Naive thymus-derived CD4-positive, alpha-beta T cell (primary cell): Measurements from ENCODE around the gene LGALS8. TPM values are rescaled to one million over a fixed set of nuclear protein-coding genes. Genes with fewer than 3 reads are reported as not detected.
A peak's percentile ranks its signal among the peaks of the same experiment; 100 is the strongest.

Experiments used
- ATAC-seq: fragments of 150-1000 bp; cut with Tn5 transposase; 2 replicates; pipeline ENCODE4 v1.10.0; 2021; ENCODE audit warnings: mild to moderate bottlenecking, moderate library complexity
- CTCF ChIA-PET: fragments of 350-600 bp; sonication (Branson Sonifier 250); formaldehyde crosslinking; loops from one replicate; lab custom pipeline; 2021; ENCODE audit warnings: antibody characterized with exemption; lab: Charles Lee
- POLR2A ChIA-PET: fragments of 350-600 bp; sonication (Branson Sonifier 250); formaldehyde crosslinking; loops from one replicate; lab custom pipeline; 2021; ENCODE audit warnings: antibody characterized with exemption, inconsistent platforms; lab: Charles Lee
- DNase-seq, 9 donors: peaks; one replicate each; pipeline versions ENCODE4 v3.0.0 to v3.0.0-alpha.2; 2020 to 2022; ENCODE audit warnings: mixed read lengths in 1 of 9
- H3K27ac ChIP-seq: one replicate; pipeline ENCODE4 v1.7.0; 2013; ENCODE audit warnings: mild to moderate bottlenecking, low read depth, low read length, moderate library complexity
- H3K27me3 ChIP-seq, 2 donors: one replicate each; pipeline ENCODE4 v1.7.0; 2013; ENCODE audit warnings: low read length in 2 of 2, mild to moderate bottlenecking in 2 of 2, moderate library complexity in 2 of 2; ENCODE audit not compliant: control insufficient read depth in 2 of 2, insufficient read depth in 2 of 2
- H3K36me3 ChIP-seq, 3 experiments: 1 replicate in 2 of 3; 2 replicates in 1 of 3; pipeline ENCODE4 v1.7.0; 2013; ENCODE audit warnings: low read length in 3 of 3, mild to moderate bottlenecking in 3 of 3, moderate library complexity in 1 of 3; ENCODE audit not compliant: insufficient read depth in 3 of 3, control insufficient read depth in 2 of 3
- H3K4me1 ChIP-seq, 2 donors: one replicate each; pipeline ENCODE4 v1.7.0; 2013; ENCODE audit warnings: low read length in 2 of 2, mild to moderate bottlenecking in 2 of 2, moderate library complexity in 1 of 2; ENCODE audit not compliant: control insufficient read depth in 2 of 2, insufficient read depth in 2 of 2
- H3K4me3 ChIP-seq: 2 replicates; pipeline ENCODE4 v1.7.0; 2013; ENCODE audit warnings: mild to moderate bottlenecking, low read length
- H3K9me3 ChIP-seq, 3 experiments: 1 replicate in 2 of 3; 2 replicates in 1 of 3; pipeline ENCODE4 v1.7.0; 2013; ENCODE audit warnings: low read length in 3 of 3; ENCODE audit not compliant: control insufficient read depth in 2 of 3
- H3K27ac Mint-ChIP-seq, 9 donors: one replicate each; pipeline ENCODE4 v1.8.0; 2020 to 2022; ENCODE audit warnings: mixed read lengths in 9 of 9, mild to moderate bottlenecking in 8 of 9, moderate library complexity in 5 of 9, inconsistent platforms in 2 of 9
- H3K27me3 Mint-ChIP-seq, 5 donors: one replicate each; pipeline ENCODE4 v1.8.0; 2021 to 2022; ENCODE audit warnings: mixed read lengths in 5 of 5, mild to moderate bottlenecking in 1 of 5
- H3K36me3 Mint-ChIP-seq, 5 donors: one replicate each; pipeline ENCODE4 v1.8.0; 2020 to 2022; ENCODE audit warnings: mixed read lengths in 5 of 5, mild to moderate bottlenecking in 3 of 5, inconsistent platforms in 1 of 5
- H3K4me1 Mint-ChIP-seq, 7 donors: one replicate each; pipeline ENCODE4 v1.8.0; 2020 to 2022; ENCODE audit warnings: mixed read lengths in 7 of 7, mild to moderate bottlenecking in 3 of 7, inconsistent platforms in 1 of 7
- H3K4me3 Mint-ChIP-seq, 10 donors: one replicate each; pipeline ENCODE4 v1.8.0; 2020 to 2022; ENCODE audit warnings: mild to moderate bottlenecking in 10 of 10, mixed read lengths in 10 of 10, moderate library complexity in 6 of 10, inconsistent platforms in 2 of 10
- H3K9me3 Mint-ChIP-seq, 11 donors: one replicate each; pipeline ENCODE4 v1.8.0; 2020 to 2022; ENCODE audit warnings: mixed read lengths in 11 of 11, mild to moderate bottlenecking in 4 of 11, inconsistent platforms in 1 of 11, moderate library complexity in 1 of 11
- intact Hi-C, 2 donors: fragments of 100-400 bp; cut with micrococcal nuclease; formaldehyde crosslinking; loops; one replicate each; pipeline ENCODE4 v1.15.1; 2023
- polyA plus RNA-seq, 2 donors: library from polyadenylated mRNA; unstranded; fragments of 300-500 nt; fragmentation: Illumina TruSeq; gene quantifications; one replicate each; pipeline ENCODE4 v1.2.3, GENCODE V29; 2021
- total RNA-seq, 6 experiments: library from RNA in 5 of 6; stranded (reverse) in 5 of 6; gene quantifications; 1 replicate in 5 of 6; 2 replicates in 1 of 6; pipeline ENCODE4 v1.2.3 and lab custom pipeline; 2021 to 2026

The LGALS8 gene
- total and polyA plus RNA-seq, 7 experiments from 2014 or later, result 41.3 to 143 (median 125) TPM

GRCh38 chr1:236524895-236525184 is 1.1 kb downstream of the LGALS8 start:
- Mint-ChIP-seq H3K4me1 (peaks cover 11 to 42% (median 36%) of the 10 kb centered on the region in 7 donors), H3K9me3 (peaks cover 0 to 3% (median 0%) of the 10 kb centered on the region in 11 donors), H3K4me3 (peak overlapping the region; percentile 93 to 100 (median 99)), H3K36me3 (peaks cover 5 to 29% (median 18%) of the 10 kb centered on the region in 5 donors), H3K27ac (peak overlapping the region; percentile 97 to 99 (median 98)), H3K27me3 (peaks cover 0 to 3% (median 0%) of the 10 kb centered on the region in 5 donors)
- ChIA-PET POLR2A (interaction anchor here (0.9 to 2.3 kb wide), 4 partner anchors 9 to 247 kb away, joined by 3 to 8 read pairs (median 4); no protein-coding TSS in a partner anchor), CTCF (no interaction called here)
- ATAC-seq, result peak; percentile 3
- Histone ChIP-seq H3K36me3 (peaks cover 0 to 22% (median 5%) of the 10 kb centered on the region in 3 experiments), H3K27ac (peak overlapping the region; percentile 87), H3K9me3 (no peaks in the 10 kb centered on the region), H3K4me1 (peaks cover 4 to 5% of the 10 kb centered on the region in 2 donors), H3K27me3 (no peaks in the 10 kb centered on the region), H3K4me3 (peak overlapping the region; percentile 70)
- intact Hi-C loops, result loop anchor here (1.0 to 5.0 kb wide), 12 partner anchors 9 to 1021 kb away; partner anchors contain the start of genes HEATR1 (in 2 of the 2), MTR (in 2 of the 2), B3GALNT2 (in 1 of the 2) and EDARADD (in 1 of the 2)
- DNase-seq, result no peak

GRCh38 chr1:236526079-236526478 is 2.3 kb downstream of the LGALS8 start:
- CTCF ChIA-PET, result interaction anchor here (0.6 kb wide), 1 partner anchor 55 kb away, joined by 4 read pairs; no protein-coding TSS in a partner anchor
- H3K4me3 ChIP-seq, result no peak overlapping the region

GRCh38 chr1:236530286-236530685 is 6.5 kb downstream of the LGALS8 start:
- Mint-ChIP-seq H3K27ac (peak overlapping the region in 6 of 9 donors; percentile 13 to 81 (median 55)), H3K9me3 (no peaks in the 10 kb centered on the region), H3K27me3 (no peaks in the 10 kb centered on the region), H3K36me3 (peaks cover 5 to 43% (median 28%) of the 10 kb centered on the region in 5 donors), H3K4me3 (peak overlapping the region in 3 of 10 donors; percentile 4 to 50 (median 6)), H3K4me1 (peaks cover 27 to 63% (median 56%) of the 10 kb centered on the region in 7 donors)
- ATAC-seq, result no peak
- POLR2A ChIA-PET, result no interaction called here
- peaks cover 4 to 39% (median 11%) of the 10 kb centered on the region in 3 experiments for H3K36me3 ChIP-seq
- H3K4me3 ChIP-seq, result no peak overlapping the region
- H3K27ac ChIP-seq, result no peak overlapping the region
- intact Hi-C loops, result no loop called here
- H3K9me3 ChIP-seq, result no peaks in the 10 kb centered on the region
- H3K4me1 ChIP-seq, result peaks cover 4 to 7% of the 10 kb centered on the region in 2 donors
- CTCF ChIA-PET, result interaction anchor here (1.0 kb wide), 1 partner anchor 41 kb away, joined by 3 read pairs; no protein-coding TSS in a partner anchor
- no peaks in the 10 kb centered on the region for H3K27me3 ChIP-seq
- DNase-seq, result no peak

More at GRCh38 chr1:236526079-236526478, 2.3 kb downstream of the LGALS8 start:
- no peak for ATAC-seq
- H3K27me3 Mint-ChIP-seq, result no peaks in the 10 kb centered on the region
- Histone ChIP-seq H3K36me3 (peaks cover 0 to 29% (median 5%) of the 10 kb centered on the region in 3 experiments), H3K9me3 (no peaks in the 10 kb centered on the region), H3K4me1 (peaks cover 4 to 5% of the 10 kb centered on the region in 2 donors), H3K27me3 (no peaks in the 10 kb centered on the region), H3K27ac (no peak overlapping the region)
- POLR2A ChIA-PET, result interaction anchor here (0.9 to 2.3 kb wide), 3 partner anchors 10 to 269 kb away, joined by 3 to 8 read pairs (median 4); partner anchors contain the start of gene MTR
- peak overlapping the region in 6 of 10 donors; percentile 1 to 58 (median 24) for H3K4me3 Mint-ChIP-seq
- H3K36me3 Mint-ChIP-seq, result peaks cover 10 to 31% (median 19%) of the 10 kb centered on the region in 5 donors
- H3K4me1 Mint-ChIP-seq, result peaks cover 17 to 54% (median 48%) of the 10 kb centered on the region in 7 donors
- DNase-seq, result no peak
- H3K9me3 Mint-ChIP-seq, result peaks cover 0 to 3% (median 0%) of the 10 kb centered on the region in 11 donors
- intact Hi-C loops, result no loop called here
- H3K27ac Mint-ChIP-seq, result peak overlapping the region in 6 of 9 donors; percentile 24 to 59 (median 34)

- intact Hi-C loops, result no loop called here
- no peaks in the 10 kb centered on the region for H3K9me3 Mint-ChIP-seq
- no peaks in the 10 kb centered on the region for H3K27me3 Mint-ChIP-seq
- H3K27me3 ChIP-seq, result no peaks in the 10 kb centered on the region
- ChIA-PET POLR2A (no interaction called here), CTCF (no interaction called here)
- peaks cover 4 to 42% (median 8%) of the 10 kb centered on the region in 3 experiments for H3K36me3 ChIP-seq
- DNase-seq, result no peak
- no peak overlapping the region for H3K27ac ChIP-seq
- H3K4me3 Mint-ChIP-seq, result no peak overlapping the region
- peaks cover 5 to 45% (median 28%) of the 10 kb centered on the region in 5 donors for H3K36me3 Mint-ChIP-seq
- no peak overlapping the region for H3K4me3 ChIP-seq
- ATAC-seq, result no peak
- H3K4me1 ChIP-seq, result peaks cover 4 to 7% of the 10 kb centered on the region in 2 donors
- H3K9me3 ChIP-seq, result no peaks in the 10 kb centered on the region
- peaks cover 30 to 61% (median 55%) of the 10 kb centered on the region in 7 donors for H3K4me1 Mint-ChIP-seq
- peak overlapping the region in 2 of 9 donors; percentile 36 to 48 for H3K27ac Mint-ChIP-seq
Measured at GRCh38 chr1:236530959-236531358, 7.2 kb downstream of the LGALS8 start.

GRCh38 chr1:236532850-236533249 is 9.1 kb downstream of the LGALS8 start:
- POLR2A ChIA-PET, result no interaction called here
- Mint-ChIP-seq H3K27me3 (no peaks in the 10 kb centered on the region), H3K4me1 (peaks cover 32 to 53% (median 47%) of the 10 kb centered on the region in 7 donors), H3K27ac (peak overlapping the region in 7 of 9 donors; percentile 3 to 80 (median 66)), H3K9me3 (no peaks in the 10 kb centered on the region), H3K36me3 (peaks cover 5 to 34% (median 18%) of the 10 kb centered on the region in 5 donors), H3K4me3 (peak overlapping the region in 1 of 10 donors; percentile 9)
- CTCF ChIA-PET, result no interaction called here
- intact Hi-C loops, result no loop called here
- H3K36me3 ChIP-seq, result peaks cover 8 to 41% (median 9%) of the 10 kb centered on the region in 3 experiments
- ATAC-seq (no peak), DNase-seq (no peak)
- no peak overlapping the region for H3K27ac ChIP-seq
- H3K27me3 ChIP-seq, result no peaks in the 10 kb centered on the region
- H3K9me3 ChIP-seq, result no peaks in the 10 kb centered on the region
- H3K4me1 ChIP-seq, result peaks cover 4 to 7% of the 10 kb centered on the region in 2 donors
- no peak overlapping the region for H3K4me3 ChIP-seq

GRCh38 chr1:236534151-236534651 is 10.4 kb downstream of the LGALS8 start:
- DNase-seq, result no peak
- Histone ChIP-seq H3K36me3 (peaks cover 14 to 55% (median 15%) of the 10 kb centered on the region in 3 experiments), H3K4me3 (no peak overlapping the region), H3K27ac (no peak overlapping the region), H3K9me3 (no peaks in the 10 kb centered on the region), H3K27me3 (no peaks in the 10 kb centered on the region), H3K4me1 (peaks cover 4 to 7% of the 10 kb centered on the region in 2 donors)
- Mint-ChIP-seq H3K27ac (peak overlapping the region in 7 of 9 donors; percentile 16 to 85 (median 68)), H3K4me1 (peaks cover 26 to 47% (median 45%) of the 10 kb centered on the region in 7 donors), H3K4me3 (peak overlapping the region in 3 of 10 donors; percentile 45 to 50 (median 47)), H3K36me3 (peaks cover 5 to 40% (median 18%) of the 10 kb centered on the region in 5 donors), H3K9me3 (no peaks in the 10 kb centered on the region), H3K27me3 (no peaks in the 10 kb centered on the region)
- POLR2A ChIA-PET, result interaction anchor here (1.4 kb wide), 1 partner anchor 7 kb away, joined by 3 read pairs; no protein-coding TSS in a partner anchor
- ATAC-seq, result peak; percentile 23
- intact Hi-C loops, result loop anchor here in 1 of 2 donors (1.0 kb wide), 1 partner anchor 10 kb away; no protein-coding TSS in a partner anchor
- CTCF ChIA-PET, result interaction anchor here (0.6 kb wide), 1 partner anchor 82 kb away, joined by 3 read pairs; no protein-coding TSS in a partner anchor
